ENCODE data around the gene TTC9.
"Not testable (repeated sequence)": the region's sequence is repeated elsewhere in the genome, so short reads cannot be mapped to it uniquely, and the experiment has no call there.

TTC9 gene

GRCh38 chr14:70683983-70684382 is 42.3 kb downstream of the TTC9 start:
- no peak for DNase-seq

- no peak for DNase-seq
Observed at GRCh38 chr14:70685474-70686197, 43.9 kb downstream of the TTC9 start.

- no peak for DNase-seq
Observed at GRCh38 chr14:70692210-70692609, 50.5 kb downstream of the TTC9 start.

GRCh38 chr14:70696026-70696425 is 54.3 kb downstream of the TTC9 start:
- DNase-seq, result no peak

GRCh38 chr14:70697701-70698100 is 56.0 kb downstream of the TTC9 start:
- DNase-seq, result no peak

GRCh38 chr14:70698288-70698687 is 56.6 kb downstream of the TTC9 start:
- no peak for DNase-seq

- DNase-seq, result no peak
Observed at GRCh38 chr14:70699646-70700045, 57.9 kb downstream of the TTC9 start.

- no peak for DNase-seq
Observed at GRCh38 chr14:70700955-70701585, 59.4 kb downstream of the TTC9 start.

- no peak for DNase-seq
Observed at GRCh38 chr14:70701610-70702009, 59.9 kb downstream of the TTC9 start.

GRCh38 chr14:70702161-70702560 is 60.4 kb downstream of the TTC9 start:
- DNase-seq, result no peak

- DNase-seq, result not testable (repeated sequence)
Observed at GRCh38 chr14:70703621-70704168, 62.0 kb downstream of the TTC9 start.

GRCh38 chr14:70704960-70705359 is 63.2 kb downstream of the TTC9 start:
- DNase-seq, result no peak

- no peak for DNase-seq
Observed at GRCh38 chr14:70706177-70706576, 64.5 kb downstream of the TTC9 start.

- DNase-seq, result peak in 1 of 2 donors; percentile 10
Observed at GRCh38 chr14:70707138-70708038, 65.7 kb downstream of the TTC9 start.

- DNase-seq, result no peak
Observed at GRCh38 chr14:70708717-70709570, 67.2 kb downstream of the TTC9 start.

- DNase-seq, result no peak
Observed at GRCh38 chr14:70709726-70710382, 68.1 kb downstream of the TTC9 start.

- no peak for DNase-seq
Observed at GRCh38 chr14:70711451-70711850, 69.7 kb downstream of the TTC9 start.

GRCh38 chr14:70713096-70713495 is 71.4 kb downstream of the TTC9 start:
- DNase-seq, result no peak

GRCh38 chr14:70713511-70713916 is 71.8 kb downstream of the TTC9 start:
- DNase-seq, result no peak

GRCh38 chr14:70714055-70714550 is 72.4 kb downstream of the TTC9 start:
- DNase-seq, result peak; percentile 44 to 62

- DNase-seq, result no peak
Observed at GRCh38 chr14:70716483-70716882, 74.8 kb downstream of the TTC9 start.

GRCh38 chr14:70716958-70717357 is 75.2 kb downstream of the TTC9 start:
- DNase-seq, result no peak
